GM18907 (cell line): Measurements from ENCODE around the gene ZNRF2.

Experiments
- ATAC-seq: cut with Tn5 transposase; IDR thresholded peaks from one replicate; pipeline ENCODE4 v1.9.1; 2021; ENCODE audit warnings: mild to moderate bottlenecking, moderate library complexity; ENCODE audit not compliant: unreplicated experiment

Gene ZNRF2

DNA sequence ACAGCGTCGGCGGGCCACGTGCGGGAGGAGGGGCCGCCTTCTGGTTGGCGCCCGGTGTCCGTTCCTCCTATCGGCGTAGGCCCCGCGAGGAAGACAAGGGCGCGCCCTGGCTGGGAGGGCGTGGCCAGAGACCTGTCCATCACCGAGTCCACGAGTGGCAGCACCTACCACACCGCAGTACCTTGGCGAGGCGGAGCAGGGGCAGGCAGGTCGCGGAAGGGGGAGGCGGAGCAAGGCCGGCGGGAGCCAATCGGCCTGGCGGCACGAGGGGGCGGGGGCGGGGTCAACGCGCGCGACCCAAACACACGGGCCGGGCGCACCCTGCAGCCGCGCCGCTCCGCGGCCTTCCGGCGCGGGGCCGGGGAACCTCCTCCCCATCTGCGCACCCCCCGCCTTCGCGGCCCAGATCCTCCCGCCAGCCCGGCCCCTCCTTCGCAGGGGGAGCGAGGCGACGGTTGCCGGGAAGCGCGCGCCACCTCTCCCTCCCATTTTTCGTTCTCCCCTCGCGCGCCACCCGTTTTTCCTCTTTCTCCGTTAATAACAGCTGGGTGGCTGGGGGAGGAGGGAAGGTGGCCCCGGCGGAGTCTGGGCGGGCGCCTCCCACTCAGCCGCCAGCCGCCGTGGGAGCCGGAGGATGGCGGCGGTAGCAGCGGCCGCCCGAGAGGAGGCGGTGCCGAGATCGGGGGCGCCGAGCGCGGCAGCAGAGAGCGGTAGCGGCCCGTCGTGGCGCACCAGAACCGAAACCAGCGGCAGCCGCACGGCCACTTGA is at the start of gene ZNRF2:
Gene ZNRF2, plus strand, starts transcription at position 300 of the 769 bp plus-strand sequence. CDS start 761 bp downstream, outside the sequence.
- ATAC-seq = peak; percentile 89

DNA sequence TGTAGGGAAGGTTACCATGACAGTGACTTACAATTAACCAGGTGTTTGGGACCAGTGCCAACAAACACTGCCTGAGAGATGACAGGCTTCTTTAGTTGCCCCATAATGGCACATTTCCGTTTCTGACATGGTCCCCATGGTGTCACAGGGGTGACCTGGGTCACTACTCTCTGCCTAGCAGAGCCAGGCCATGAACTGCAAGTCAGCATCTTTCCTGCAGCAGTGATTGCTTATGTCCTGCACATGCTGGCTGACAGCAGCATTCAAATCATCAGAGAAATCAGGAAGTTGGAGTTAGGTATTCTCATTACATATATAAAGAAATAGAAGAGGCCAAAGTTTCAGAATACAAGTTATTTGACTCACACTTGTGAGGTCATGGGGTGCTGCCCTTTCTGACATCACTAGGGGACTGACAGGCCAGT is 47.1 kb upstream of the ZNRF2 start:
- no peak for ATAC-seq

DNA sequence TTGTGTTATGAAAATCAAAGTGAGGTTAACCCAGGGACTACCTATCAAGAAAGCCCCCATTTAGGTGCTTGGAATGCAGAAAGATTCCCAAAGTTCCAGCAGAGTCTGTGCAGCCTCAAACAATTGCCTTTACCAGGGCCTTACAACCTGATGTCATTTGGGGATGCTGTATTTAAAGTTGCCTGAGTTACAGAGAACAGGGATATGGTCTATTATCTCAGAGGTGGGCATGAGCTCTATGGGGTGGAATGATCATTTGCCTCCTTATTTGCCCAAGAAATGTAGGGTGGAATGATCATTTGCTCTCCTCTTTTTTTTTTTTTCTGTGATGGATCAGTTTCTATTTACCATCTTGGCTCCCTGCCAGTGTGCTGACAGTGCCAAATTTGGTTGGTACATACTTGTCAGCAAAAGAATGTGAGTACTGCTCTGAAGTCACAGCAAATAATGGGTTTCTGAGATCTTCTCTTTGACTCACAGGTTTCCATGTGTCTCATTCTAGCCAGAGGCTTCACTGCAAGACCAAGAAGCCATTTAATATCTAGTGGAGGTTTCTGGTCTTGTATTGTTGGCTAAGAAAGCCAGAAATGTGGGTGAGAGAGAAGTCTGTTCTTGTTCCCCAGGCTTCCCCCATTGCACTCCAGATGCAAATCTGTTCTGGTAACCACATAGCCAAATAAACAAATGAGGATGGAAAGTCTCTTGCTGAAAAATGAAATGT is 45.5 kb upstream of the ZNRF2 start:
- ATAC-seq = peak; percentile 59

DNA sequence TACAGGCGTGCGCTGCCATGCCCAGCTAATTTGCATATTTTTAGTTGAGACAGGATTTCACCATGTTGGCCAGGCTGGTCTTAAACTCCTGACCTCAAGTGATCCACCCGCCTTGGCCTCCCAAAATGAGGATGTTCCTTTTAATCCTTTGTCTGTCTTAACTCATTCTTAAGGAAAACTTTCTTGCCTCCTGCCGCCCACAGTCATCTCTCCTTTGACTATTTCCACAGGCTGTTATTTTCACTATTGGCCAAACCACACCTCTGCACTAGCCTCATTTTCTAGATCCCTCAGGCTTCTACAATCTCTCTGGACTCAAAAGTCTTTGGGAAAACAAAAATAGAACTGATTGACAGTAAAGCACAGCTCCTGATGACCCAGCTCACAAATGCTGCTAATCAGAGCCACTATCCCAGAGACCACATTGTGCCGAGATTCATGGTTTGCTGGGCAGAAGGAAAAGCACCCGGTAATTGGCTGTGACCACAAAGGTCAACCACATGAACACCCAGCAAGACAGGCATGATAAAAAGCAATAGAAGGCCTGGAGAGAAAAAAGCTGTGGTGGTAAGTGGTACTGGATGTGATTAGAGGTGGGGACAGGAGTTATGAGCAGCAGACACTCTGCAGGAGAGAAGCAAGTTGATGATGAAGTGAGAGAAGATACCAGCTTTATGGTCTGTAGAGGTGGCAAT is 44.1 kb upstream of the ZNRF2 start:
- peak; percentile 39 for ATAC-seq

DNA sequence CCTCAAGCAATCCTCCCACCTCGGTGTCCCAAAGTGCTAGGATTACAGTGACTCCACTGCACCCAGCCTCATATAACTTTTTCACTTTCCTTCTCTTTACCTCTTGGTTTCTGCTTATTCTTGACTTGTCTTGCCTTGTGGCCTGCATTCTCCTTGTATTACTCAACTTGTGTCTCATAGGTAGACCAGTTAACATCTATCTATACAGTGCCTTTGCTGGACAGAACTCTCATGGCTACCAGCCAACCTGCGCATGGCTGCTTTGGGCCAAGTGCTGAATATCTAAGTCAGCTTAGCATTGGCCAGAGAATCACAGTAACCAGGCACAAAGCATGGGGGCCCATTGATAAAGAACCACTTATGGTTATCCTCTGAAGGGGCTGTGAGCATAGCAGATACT is 42.6 kb upstream of the ZNRF2 start:
- no peak for ATAC-seq

DNA sequence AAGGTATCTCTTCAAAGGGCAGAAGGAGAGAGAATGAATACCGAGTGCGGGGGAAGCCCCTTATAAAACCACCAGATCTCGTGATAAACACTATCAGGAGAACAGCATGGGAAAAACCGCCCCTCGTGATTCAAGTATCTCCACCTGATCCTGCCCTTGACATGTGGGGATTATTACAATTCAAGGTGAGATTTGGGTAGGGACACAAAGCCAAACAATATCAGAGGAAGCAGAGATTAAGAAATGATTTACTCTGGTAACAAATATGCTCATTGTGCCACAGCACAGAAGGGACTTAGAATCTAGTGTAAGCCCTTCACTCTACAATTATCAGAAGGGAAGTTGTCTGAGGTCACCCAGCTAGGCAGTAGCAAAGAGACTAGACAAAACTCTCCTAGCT is 40.1 kb upstream of the ZNRF2 start:
- no peak for ATAC-seq

DNA sequence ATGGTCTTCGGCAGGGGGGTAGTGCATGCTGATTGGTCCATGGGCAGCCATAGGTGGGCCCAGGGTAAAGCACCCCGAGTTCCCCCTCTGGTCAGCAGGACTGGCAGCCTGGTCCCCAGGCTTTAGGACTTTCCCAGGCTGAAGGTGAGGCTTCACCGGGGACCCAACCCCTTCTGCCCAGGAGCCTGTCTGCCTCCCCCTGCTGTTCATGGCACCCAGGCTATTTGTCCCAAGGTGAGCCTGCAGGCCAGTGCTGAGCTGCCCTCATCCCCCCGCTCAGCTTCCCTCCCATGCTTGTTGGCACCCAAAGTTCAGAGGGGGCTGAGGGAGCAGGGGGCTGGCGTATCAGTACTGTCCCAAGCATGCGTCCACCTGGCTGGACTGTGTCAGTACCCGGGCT is 38.5 kb upstream of the ZNRF2 start:
- no peak for ATAC-seq

DNA sequence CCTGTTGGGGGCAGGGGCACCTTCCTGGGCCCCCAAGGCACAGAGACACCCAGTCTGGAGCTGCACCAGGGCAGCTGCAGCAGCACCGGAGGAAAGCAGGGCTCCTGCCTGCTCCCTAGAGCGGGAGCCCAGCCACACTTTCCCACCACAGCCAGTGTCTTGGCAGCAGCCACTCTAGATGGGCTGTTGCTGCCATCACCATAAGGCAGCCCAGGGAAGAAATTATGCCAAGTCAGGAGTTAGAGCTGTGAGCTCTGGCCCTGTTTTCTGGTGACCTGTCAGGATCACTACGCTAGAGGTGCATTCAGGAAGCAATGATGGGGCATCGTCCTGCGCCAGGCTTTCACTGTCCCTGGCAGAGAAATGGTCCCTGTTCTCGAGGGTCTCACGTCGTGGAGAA is 38.0 kb upstream of the ZNRF2 start:
- no peak for ATAC-seq

DNA sequence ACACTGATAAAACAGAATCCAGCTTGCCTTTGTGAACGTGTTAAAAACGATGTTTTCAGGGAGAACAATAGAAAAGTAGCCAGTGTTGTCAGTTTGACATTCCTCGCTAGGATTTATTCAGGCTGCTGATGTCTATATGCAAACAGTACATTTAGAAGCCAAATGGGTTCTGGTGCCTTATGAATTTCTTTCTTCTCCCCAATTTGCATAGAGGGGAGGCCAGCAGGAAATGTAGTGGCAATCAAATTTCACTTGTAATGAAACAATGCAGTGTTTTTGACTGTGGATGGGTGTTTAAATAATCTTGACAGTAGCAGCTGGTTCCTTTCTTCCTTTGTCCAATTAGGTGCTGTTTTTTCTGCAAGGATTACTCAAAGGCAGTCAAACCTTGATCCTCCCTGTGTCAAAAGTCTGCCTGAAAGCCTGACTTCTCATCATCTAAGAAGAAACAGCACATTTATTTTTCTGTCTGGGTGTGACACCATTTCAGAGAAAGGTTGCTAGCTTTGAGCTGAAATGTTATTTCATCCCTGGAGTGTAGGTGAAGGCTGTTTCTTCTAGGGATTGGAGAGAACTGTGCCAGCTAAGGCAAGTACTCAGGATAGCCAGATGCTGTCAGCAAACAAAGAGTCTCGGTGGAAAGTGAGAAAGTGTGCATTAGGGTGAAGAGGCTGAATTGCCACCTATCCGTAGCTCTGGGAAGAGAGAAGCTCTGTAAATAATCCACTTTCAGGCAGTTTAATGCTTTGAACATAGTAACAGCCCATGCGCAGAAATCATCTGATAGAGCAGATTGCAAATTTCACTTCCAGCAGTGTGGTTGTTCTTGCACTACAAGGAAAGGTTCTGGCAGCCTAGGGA is 36.6 kb upstream of the ZNRF2 start:
- ATAC-seq = no peak

DNA sequence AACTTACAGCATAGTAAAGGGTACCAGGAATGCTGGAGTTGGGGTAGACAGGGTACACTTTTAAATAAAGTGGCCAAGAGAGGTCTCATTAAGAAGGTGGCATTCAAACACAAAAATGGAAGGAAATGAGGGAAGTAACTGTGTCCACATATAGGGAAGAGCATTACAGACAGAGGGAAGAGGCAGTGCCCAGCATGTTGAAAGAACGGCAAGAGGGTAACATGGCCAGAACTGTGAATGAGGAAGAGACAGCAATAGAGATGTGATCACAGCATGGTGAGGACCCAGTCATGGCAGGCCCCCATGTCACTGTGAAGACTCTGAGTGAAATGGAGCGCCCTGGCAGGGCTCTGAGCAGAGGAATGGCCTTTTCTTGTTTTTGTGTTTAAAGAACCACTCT is 35.1 kb upstream of the ZNRF2 start:
- no peak for ATAC-seq

DNA sequence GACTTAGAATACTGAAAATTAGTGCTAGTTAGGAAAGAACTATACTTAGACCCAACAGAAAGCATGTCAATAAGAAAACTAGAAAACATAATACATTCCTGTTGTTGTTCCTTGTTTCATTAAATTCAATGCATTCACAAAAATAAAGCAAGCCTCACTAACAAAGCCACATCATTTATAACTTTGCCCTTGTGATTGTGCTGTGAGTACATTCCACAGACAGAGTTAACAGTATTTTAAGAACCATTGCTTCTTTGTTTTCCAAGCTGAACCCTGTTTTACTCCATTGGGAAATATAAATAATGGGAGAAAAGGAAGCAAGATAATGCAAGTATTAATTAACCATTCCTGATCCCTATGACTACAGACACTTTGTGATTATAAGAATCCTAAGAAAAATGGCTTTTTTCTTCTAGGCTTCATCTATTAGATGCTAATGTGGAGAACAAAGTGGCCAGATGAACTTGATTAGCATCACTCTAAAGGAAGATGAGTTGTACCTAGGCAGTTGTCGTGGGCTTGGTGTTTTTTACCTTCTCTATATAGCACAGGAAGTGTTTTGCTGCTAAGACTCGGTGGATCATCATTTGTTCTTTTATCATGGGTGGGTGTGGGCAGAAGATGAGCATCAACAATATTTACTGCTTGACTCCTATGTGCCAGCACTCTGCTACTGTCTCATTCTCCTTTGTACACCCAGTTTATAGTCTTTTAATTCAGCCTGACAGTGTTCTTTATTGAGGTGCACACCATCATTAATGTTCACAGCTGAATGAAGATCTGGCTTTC is 34.2 kb upstream of the ZNRF2 start:
- ATAC-seq = no peak

DNA sequence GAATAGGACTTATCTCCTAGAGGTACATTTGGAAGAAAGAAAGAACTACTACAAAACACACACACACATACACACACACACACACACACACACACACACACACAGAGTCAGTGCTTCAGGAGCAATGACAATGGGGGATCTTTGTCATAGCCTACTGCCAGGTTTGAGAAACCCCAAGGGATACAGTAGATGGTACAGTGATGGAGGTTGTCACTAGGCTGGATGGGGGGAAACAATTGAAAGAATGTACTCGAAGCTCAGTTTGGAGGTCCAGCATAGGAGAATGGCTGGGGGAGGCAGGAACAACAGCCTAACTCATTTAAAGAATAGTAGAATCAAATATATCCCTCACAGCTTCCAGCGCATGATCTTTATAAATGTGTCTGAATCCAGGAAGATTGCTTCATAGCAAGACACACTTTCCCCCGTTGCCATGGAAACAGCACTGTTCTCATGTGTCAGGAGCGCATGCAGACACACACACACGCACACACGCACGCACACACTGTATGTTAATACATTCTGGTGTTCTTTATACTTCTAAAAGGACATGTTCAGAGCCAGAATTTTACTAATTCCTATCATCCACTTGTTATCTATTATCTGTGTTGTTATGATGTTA is 32.6 kb upstream of the ZNRF2 start:
- no peak for ATAC-seq

DNA sequence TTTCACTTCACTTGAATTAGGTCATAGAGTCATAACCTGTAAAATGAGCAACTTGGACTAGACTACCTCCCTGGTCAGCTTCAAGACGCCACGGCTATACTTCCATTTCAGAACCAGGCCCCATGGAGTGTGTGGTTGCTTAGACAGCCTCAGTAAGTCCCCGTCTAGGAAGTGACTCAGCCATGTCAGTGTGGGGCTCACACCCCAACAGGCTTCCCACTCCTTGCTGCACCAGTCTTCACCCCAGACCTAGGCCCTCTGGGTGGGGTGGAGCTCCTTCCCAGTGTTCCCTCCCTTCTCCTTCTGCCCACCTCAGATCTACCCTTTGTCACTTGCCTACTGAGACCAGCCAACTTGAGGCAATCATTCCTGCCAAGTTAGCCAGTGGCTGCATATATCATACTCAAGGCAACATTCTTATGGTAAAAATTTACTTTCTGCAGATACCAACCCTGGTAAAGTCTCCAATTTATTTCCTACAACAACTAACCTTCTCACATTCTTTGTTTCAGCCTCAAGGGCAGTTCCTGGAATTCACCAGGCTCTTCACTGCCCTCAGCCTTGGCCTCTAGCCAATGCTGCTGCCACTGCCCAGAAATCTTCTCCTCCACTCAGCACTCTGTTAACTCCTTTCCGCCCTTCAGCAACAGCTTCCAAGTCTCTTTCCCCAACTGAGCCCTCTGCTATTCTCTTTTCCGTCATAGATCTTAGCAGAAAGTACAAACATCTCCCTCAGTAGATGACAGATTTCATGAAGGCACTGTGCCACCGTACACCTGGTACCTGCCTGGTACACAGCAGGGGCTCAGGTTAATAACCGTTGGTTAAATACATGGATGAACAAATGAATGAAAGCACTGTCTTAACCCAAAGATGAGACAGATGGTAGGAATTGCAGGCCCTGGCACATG is 31.3 kb upstream of the ZNRF2 start:
- ATAC-seq = no peak

DNA sequence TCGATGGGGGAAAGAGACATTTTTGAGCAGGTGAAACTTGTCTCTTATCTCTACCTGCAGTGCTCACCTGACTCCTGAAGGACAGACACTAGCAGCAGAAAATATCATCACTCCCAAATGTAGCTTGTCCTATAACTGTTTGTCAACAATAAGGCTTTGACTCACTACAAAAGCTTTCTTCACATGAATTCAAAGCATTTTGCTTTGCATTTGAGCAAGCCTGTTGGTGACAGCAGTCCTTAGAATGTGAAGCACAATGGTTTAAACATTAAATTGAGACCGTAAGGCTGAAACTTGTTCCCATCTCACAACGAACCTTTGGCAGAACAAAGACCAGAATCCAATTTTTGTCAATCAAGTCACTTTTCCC is 30.6 kb upstream of the ZNRF2 start:
- ATAC-seq = no peak

DNA sequence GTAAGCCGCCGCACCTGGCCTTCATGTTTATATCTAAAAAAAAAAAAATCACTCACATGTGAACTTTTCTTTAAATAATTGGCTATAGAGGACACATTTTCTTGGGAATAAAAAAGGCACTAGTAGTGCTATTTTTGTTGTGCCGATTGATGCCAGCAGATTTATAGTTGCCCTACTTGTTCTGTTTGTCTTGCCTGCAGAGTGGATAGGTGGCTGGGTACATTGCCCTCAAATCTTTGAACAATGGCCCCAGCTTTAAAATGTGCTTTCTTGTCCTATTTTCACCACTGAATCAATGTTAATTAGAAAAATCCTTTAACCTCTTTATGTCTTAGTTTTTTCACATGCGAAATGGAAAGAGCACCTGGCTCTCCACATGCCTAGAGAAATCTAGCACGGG is 30.1 kb upstream of the ZNRF2 start:
- ATAC-seq = no peak

DNA sequence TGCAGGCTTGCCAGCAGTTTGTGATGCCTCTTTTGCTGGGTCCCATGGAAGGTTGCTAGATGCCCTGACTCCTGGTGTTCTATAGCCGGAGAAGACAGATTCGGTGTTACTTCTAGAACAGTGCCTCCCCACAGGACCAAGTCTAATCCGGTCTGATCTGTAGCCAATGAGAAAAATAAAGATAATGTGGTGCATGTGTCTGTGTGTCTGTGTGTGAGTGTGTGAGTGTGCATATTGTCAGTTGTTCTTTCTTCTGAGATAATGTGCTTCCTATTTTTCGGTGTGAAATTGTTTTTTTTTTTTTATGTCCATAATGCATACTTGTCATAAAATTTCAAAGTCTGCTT is 29.7 kb upstream of the ZNRF2 start:
- ATAC-seq = peak; percentile 15

DNA sequence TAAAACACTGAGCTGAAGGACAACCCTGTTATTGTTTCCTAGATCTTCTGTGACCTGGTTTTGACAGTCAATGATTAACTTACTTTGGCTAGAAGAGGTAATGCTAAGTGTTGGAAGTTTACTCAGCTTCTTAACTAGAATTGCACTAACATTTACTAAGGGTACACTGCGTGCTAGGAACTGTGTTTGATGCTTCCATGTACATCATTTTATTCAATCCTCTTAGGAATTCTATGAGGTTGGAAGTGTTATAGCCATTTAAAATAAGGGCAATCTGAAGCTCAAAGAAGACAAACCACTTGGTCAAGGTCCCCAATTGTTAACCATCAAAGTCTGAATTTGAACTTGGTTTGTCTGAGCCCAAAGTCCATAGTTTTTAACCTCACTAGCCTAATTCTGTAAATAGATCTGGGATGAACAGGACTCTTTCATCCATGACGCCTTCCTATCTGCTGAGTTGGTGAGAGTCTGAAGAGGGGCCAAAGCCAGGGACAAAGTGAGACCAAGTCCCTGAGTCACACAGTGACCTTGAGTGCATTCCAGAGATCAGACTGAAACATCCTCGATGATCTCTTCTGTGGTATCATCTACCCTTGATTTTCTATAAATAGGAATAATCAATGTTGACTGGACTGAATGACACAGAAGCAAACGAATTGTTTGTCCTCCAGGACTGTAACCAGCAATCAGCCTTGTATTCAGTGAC is 29.2 kb upstream of the ZNRF2 start:
- peak; percentile 75 for ATAC-seq

DNA sequence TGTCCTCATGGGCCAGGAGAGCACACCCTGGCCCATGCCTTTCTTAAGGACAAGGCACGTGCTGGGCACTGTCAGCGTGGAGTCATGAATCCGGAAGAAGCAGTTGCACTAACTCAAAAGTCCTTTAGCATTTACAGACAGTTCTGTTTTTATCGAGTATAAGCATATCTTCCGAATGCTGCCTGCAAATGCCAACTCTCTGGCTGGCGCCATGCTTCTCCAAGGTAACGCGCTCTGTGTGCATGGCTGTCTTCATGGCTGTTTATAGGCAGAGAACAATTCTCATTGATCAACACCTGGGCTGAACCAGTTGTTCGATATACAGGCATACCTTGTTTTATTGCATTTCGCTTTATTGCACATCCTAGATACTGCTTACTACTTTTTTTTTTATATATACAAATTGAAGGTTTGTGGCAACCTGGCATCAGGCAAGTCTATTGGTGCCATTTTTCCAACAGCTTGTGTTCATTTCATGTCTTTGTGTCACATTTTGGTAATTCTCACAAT is 28.0 kb upstream of the ZNRF2 start:
- ATAC-seq = no peak
